GM18502 (cell line): ENCODE results near the gene NPR3.

ENCODE experiments used
- ATAC-seq: cut with Tn5 transposase; IDR thresholded peaks from one replicate; pipeline ENCODE4 v1.9.1; 2021; ENCODE audit warnings: mild to moderate bottlenecking; ENCODE audit not compliant: unreplicated experiment, poor library complexity

NPR3 gene

DNA sequence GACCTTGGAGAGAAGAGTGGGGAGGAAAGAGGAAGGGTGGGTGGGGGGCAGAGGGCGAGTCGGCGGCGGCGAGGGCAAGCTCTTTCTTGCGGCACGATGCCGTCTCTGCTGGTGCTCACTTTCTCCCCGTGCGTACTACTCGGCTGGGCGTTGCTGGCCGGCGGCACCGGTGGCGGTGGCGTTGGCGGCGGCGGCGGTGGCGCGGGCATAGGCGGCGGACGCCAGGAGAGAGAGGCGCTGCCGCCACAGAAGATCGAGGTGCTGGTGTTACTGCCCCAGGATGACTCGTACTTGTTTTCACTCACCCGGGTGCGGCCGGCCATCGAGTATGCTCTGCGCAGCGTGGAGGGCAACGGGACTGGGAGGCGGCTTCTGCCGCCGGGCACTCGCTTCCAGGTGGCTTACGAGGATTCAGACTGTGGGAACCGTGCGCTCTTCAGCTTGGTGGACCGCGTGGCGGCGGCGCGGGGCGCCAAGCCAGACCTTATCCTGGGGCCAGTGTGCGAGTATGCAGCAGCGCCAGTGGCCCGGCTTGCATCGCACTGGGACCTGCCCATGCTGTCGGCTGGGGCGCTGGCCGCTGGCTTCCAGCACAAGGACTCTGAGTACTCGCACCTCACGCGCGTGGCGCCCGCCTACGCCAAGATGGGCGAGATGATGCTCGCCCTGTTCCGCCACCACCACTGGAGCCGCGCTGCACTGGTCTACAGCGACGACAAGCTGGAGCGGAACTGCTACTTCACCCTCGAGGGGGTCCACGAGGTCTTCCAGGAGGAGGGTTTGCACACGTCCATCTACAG lies 760 bp downstream of the NPR3 start:
- no peak for ATAC-seq

- ATAC-seq, result no peak
Measured at GRCh38 chr5:32712481-32713360, 1.6 kb downstream of the NPR3 start.

DNA sequence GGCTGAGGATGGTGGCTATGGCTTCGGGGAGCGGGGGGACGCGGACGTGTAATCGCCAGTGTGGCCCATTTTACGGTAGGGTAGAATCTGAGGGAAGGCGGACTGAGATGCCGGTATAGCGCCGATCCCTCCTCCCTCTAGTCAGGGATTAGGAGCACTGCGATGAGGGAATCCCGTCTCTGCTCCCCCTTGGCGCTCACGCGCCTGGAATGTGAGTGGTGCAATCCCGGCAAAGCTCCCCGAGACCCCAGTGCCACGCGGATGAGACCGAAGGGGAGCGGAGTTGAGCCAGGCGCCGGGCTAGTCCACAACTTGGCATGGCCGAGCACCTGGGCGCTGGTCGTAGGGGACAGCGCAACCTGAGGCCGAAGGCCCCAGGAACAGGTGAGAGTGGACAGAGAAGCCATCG lies 2.2 kb downstream of the NPR3 start:
- no peak for ATAC-seq

- no peak for ATAC-seq
Measured at GRCh38 chr5:32713770-32714381, 2.8 kb downstream of the NPR3 start.

DNA sequence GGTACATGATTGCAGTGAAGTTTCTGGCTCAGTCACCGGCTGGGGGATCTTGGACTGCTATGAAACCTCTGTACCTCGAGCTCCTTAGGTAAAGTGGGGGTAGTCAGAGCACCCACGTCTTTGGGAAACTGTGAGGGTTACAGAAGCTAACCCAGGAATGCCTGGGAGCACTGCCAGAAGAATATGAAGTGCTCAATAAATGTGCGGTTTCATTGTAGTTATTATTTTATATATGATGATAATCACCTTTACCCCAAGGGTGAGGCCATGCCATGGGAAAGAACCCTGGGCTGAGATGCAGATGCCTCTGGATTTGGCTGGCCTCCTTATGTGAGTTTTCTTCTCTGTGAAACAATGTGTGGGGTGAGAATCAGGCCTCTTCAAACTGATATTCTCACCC lies 3.7 kb downstream of the NPR3 start:
- no peak for ATAC-seq

DNA sequence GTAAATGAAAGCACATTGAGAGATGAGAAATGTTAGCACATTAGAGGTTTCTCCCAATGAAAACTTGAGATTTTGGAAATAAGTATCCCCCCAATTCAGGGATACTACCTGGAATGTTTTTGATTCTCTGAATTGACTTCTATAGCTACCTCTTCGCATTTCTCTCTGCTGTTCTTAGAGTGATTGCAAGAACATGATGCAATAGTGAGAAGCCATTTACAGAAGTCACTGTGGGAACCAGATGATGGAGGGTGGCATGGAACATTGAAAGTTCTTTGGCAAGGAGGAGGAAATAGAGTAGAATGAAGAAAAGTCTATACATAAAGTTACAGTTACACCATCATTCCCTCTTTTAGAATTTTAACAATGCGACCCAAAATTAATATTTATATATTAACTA lies 9.2 kb downstream of the NPR3 start:
- ATAC-seq, result no peak

- ATAC-seq, result no peak
Measured at GRCh38 chr5:32721626-32722025, 10.5 kb downstream of the NPR3 start.

DNA sequence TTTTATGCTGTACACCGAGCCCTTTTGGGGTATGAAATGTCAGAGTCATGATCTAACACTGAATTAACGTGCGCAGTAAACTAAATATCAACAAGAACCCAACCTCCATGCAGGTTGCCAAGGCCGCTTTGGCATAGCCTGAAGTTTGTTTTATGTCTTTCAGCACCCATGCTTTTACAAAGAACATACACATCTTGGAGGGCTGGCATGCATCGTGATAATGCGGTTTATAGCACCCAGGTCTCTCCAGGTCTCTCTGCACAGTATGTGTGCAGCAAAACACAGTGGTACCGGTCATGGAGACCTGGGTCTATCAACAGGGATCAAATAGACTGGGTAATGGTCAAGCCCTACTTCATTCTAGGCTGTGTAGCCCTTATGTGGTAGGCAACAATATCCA lies 11.8 kb downstream of the NPR3 start:
- ATAC-seq, result no peak

DNA sequence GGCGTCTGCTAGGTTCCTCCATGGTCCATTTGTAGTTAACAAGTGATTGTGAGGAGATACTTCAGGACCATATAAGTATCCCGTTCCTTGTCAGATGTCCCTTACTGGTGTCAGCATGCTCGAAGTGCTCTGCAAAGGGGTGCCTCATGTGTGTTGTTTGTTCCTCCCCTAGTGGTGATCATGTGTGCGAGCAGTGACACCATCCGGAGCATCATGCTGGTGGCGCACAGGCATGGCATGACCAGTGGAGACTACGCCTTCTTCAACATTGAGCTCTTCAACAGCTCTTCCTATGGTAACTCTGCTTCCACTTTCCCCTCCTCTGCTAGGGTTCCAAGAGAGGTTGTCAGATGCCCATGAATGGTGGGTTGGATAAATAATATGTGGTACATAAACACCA lies 13.4 kb downstream of the NPR3 start:
- ATAC-seq, result no peak

- ATAC-seq, result no peak
Measured at GRCh38 chr5:32726086-32726557, 15.0 kb downstream of the NPR3 start.

DNA sequence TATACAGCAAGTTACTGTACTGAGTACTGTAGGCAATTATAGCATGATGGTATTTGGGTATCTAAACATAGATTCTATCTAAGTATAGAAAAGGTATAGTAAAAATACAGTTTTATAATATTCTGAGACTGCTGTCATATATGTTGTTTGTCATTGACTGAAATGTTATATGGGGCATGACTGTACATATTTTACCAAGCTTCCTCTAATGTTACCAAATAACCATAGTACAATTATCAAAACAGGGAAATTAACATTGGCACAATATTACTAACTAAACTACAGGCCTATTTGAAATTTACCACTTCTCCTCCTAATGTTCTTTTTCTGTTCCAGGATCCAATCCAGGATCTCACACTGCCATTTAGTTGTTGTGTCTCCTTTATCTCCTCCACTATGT lies 18.5 kb downstream of the NPR3 start:
- ATAC-seq, result no peak

GRCh38 chr5:32733590-32734340 lies 22.6 kb downstream of the NPR3 start:
- no peak for ATAC-seq

GRCh38 chr5:32734827-32735378 lies 23.8 kb downstream of the NPR3 start:
- no peak for ATAC-seq

GRCh38 chr5:32735512-32735911 lies 24.4 kb downstream of the NPR3 start:
- no peak for ATAC-seq

GRCh38 chr5:32736842-32737241 lies 25.7 kb downstream of the NPR3 start:
- no peak for ATAC-seq

DNA sequence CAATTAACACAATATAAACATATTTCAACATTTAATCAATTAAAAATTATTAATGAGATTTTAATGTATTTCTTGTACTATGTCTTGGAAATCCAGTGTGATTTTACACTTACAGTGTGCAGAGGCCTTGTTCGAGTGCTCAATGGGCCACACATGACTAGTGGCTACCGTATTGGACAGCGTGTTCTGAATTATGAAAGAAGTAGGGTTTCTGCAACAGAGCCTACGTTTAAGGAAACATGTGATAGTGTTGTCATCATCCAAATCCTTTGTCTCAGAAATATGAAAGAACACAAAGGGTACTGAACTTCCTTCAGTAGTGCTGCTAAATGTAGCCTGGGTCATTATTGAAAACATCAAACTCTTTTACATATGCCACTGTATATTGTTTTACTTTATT lies 29.5 kb downstream of the NPR3 start:
- no peak for ATAC-seq

DNA sequence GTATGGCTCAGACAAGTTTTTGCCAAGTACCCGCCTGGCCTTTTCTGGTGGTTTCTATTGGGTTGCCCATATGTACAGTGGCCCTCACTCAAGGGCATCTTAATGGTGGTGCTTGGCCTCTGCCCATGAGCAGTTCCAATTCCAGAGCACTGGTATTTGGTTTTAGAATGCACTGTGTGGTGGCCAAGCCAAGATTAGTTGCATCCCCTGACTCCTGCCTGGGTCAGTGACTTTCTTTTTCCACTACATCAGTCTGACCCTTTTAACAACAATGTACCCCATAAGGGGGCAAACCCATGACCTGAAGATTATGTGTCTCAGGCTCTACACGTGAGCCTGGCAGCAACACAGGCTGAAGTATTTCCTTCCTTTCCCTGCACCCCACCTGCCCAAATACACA lies 34.2 kb downstream of the NPR3 start:
- ATAC-seq, result no peak

- ATAC-seq, result no peak
Measured at GRCh38 chr5:32752411-32752810, 41.3 kb downstream of the NPR3 start.

- ATAC-seq, result no peak
Measured at GRCh38 chr5:32753051-32753450, 41.9 kb downstream of the NPR3 start.

DNA sequence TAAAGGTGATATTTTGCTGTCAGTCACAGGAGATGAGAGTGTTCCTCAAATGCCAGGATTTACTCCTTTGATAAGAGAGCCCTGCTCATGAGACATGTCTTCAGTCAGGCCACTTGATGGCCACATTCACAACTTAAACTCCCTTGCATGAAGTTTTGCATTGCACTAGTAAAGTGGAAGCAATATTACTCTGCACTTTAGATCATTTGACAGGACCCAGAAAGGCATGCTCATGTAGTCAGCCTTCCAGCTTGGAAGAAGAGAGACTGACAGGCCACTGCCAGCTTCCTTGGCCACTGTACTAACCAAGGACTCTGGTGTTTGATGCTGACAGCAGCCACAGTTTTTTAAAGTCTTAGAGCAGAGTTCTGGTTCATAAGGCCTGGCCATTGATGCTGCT lies 42.6 kb downstream of the NPR3 start:
- no peak for ATAC-seq
